Mesenchymal stem cell (in vitro differentiated cells and primary cell): ENCODE results near the gene LRIG1.

Experiments
- DNase-seq: peaks from one replicate; pipeline ENCODE4 v3.0.0-alpha.2; 2013
- H2AFZ ChIP-seq: one replicate; pipeline ENCODE4 v1.6.1; 2013; ENCODE audit warnings: low read depth, mild to moderate bottlenecking, control low read depth, inconsistent platforms, low read length, moderate library complexity
- H2AK5ac ChIP-seq: 2 replicates; pipeline ENCODE4 v1.6.1; 2013; ENCODE audit warnings: low read length, moderate library complexity, mild to moderate bottlenecking, inconsistent platforms; ENCODE audit not compliant: severe bottlenecking
- H2BK120ac ChIP-seq: one replicate; pipeline ENCODE4 v1.6.1; 2013; ENCODE audit warnings: low read depth, mild to moderate bottlenecking, inconsistent platforms, low read length, moderate library complexity
- H2BK12ac ChIP-seq, 2 experiments: one replicate each; pipeline ENCODE4 v1.6.1; 2013; ENCODE audit warnings: inconsistent platforms in 2 of 2, low read length in 2 of 2, mild to moderate bottlenecking in 2 of 2, moderate library complexity in 2 of 2, control low read depth in 1 of 2
- H2BK15ac ChIP-seq: one replicate; pipeline ENCODE4 v1.6.1; 2013; ENCODE audit warnings: mild to moderate bottlenecking, low read depth, inconsistent platforms; ENCODE audit not compliant: poor library complexity, severe bottlenecking
- H2BK5ac ChIP-seq: 2 replicates; pipeline ENCODE4 v1.6.1; 2013; ENCODE audit warnings: low read depth, mild to moderate bottlenecking, low read length, control low read depth, inconsistent platforms; ENCODE audit not compliant: poor library complexity, severe bottlenecking
- H3K14ac ChIP-seq, 2 experiments: one replicate each; pipeline ENCODE4 v1.6.1; 2013; ENCODE audit warnings: inconsistent platforms in 2 of 2, low read length in 2 of 2, control low read depth in 1 of 2, mild to moderate bottlenecking in 1 of 2, moderate library complexity in 1 of 2
- H3K18ac ChIP-seq, 2 experiments: one replicate each; pipeline ENCODE4 v1.6.1; 2013; ENCODE audit warnings: inconsistent platforms in 2 of 2, low read length in 2 of 2, control low read depth in 1 of 2, low read depth in 1 of 2, mild to moderate bottlenecking in 1 of 2
- H3K23ac ChIP-seq, 2 experiments: one replicate each; pipeline ENCODE4 v1.6.1; 2013; ENCODE audit warnings: inconsistent platforms in 2 of 2, low read length in 2 of 2, mild to moderate bottlenecking in 2 of 2, moderate library complexity in 2 of 2, control low read depth in 1 of 2
- H3K27ac ChIP-seq: 2 replicates; pipeline ENCODE4 v1.5.1; 2013; ENCODE audit warnings: mild to moderate bottlenecking, moderate library complexity, low read length, control low read depth, inconsistent platforms; ENCODE audit not compliant: poor library complexity, severe bottlenecking
- H3K27me3 ChIP-seq, 2 experiments: 2 replicates each; pipeline versions ENCODE4 v1.6.1 to v1.7.0; 2013; ENCODE audit warnings: low read length in 2 of 2, mild to moderate bottlenecking in 2 of 2, moderate library complexity in 2 of 2, control low read depth in 1 of 2, inconsistent platforms in 1 of 2; ENCODE audit not compliant: control insufficient read depth in 1 of 2, insufficient read depth in 1 of 2
- H3K36me3 ChIP-seq, 2 experiments: 2 replicates each; pipeline versions ENCODE4 v1.6.1 to v1.7.0; 2013; ENCODE audit warnings: low read length in 2 of 2, control low read depth in 1 of 2, inconsistent platforms in 1 of 2, low read depth in 1 of 2, mild to moderate bottlenecking in 1 of 2; ENCODE audit not compliant: insufficient read depth in 2 of 2, control insufficient read depth in 1 of 2
- H3K4ac ChIP-seq, 2 experiments: one replicate each; pipeline ENCODE4 v1.6.1; 2013; ENCODE audit warnings: inconsistent platforms in 2 of 2, low read length in 2 of 2, mild to moderate bottlenecking in 2 of 2, moderate library complexity in 2 of 2, control low read depth in 1 of 2, low read depth in 1 of 2
- H3K4me1 ChIP-seq: 2 replicates; pipeline ENCODE4 v1.6.1; 2013; ENCODE audit warnings: low read depth, low read length, control low read depth; ENCODE audit not compliant: control insufficient read depth, insufficient read depth
- H3K4me2 ChIP-seq: 2 replicates; pipeline ENCODE4 v1.6.1; 2013; ENCODE audit warnings: low read length, mild to moderate bottlenecking, inconsistent platforms; ENCODE audit not compliant: poor library complexity, severe bottlenecking
- H3K4me3 ChIP-seq, 2 experiments: 2 replicates each; pipeline versions ENCODE4 v1.5.1 to v1.7.0; 2013; ENCODE audit warnings: low read length in 2 of 2, mild to moderate bottlenecking in 2 of 2, control low read depth in 1 of 2, low read depth in 1 of 2; ENCODE audit not compliant: insufficient read depth in 1 of 2
- H3K79me1 ChIP-seq: replicated peaks from 2 replicates; pipeline ENCODE4 v1.6.1; 2013; ENCODE audit warnings: mild to moderate bottlenecking, control low read depth, low read length, inconsistent platforms; ENCODE audit not compliant: poor library complexity, severe bottlenecking
- H3K9ac ChIP-seq: 2 replicates; pipeline ENCODE4 v1.7.0; 2013; ENCODE audit warnings: mild to moderate bottlenecking, low read length, moderate library complexity
- H3K9me3 ChIP-seq: 2 replicates; pipeline ENCODE4 v1.7.0; 2013; ENCODE audit warnings: mild to moderate bottlenecking, low read length; ENCODE audit not compliant: control insufficient read depth
- H4K8ac ChIP-seq: one replicate; pipeline ENCODE4 v1.6.1; 2013; ENCODE audit warnings: inconsistent platforms, mild to moderate bottlenecking, low read length, moderate library complexity
- H4K91ac ChIP-seq: one replicate; pipeline ENCODE4 v1.6.1; 2013; ENCODE audit warnings: mild to moderate bottlenecking, low read length, inconsistent platforms
- WGBS: methylation state at CpG from one replicate; pipeline ENCODE4 v1.1.7; 2013; ENCODE audit warnings: mixed read lengths; 5-methylcytosine and 5-hydroxymethylcytosine counted together

LRIG1 gene

GRCh38 chr3:66470956-66471686 lies 29.7 kb downstream of the LRIG1 start:
- no peak overlapping the region for H2BK120ac ChIP-seq
- H3K4ac ChIP-seq: peak overlapping the region in 1 of 2 experiments; percentile 77
- H2BK15ac ChIP-seq: no peak overlapping the region
- H3K9ac ChIP-seq: no peak overlapping the region
- peaks cover 12% of the 10 kb centered on the region for H3K4me1 ChIP-seq
- H3K79me1 ChIP-seq: peaks cover 4% of the 10 kb centered on the region
- H2AK5ac ChIP-seq: no peak overlapping the region
- no peak overlapping the region for H2BK5ac ChIP-seq
- H3K27me3 ChIP-seq: no peaks in the 10 kb centered on the region
- no peaks in the 10 kb centered on the region for H3K36me3 ChIP-seq
- no peak overlapping the region for H4K91ac ChIP-seq
- no peak overlapping the region for H3K14ac ChIP-seq
- H3K18ac ChIP-seq: peak overlapping the region; percentile 4 to 6
- H3K4me3 ChIP-seq: no peak overlapping the region
- H2AFZ ChIP-seq: no peak overlapping the region
- H3K27ac ChIP-seq: no peak overlapping the region
- no peak overlapping the region for H3K23ac ChIP-seq
- whole genome bisulfite sequencing: 95% methylated on average over 9 of the region's 10 CpGs
- no peak overlapping the region for H4K8ac ChIP-seq
- DNase-seq: no peak
- H3K9me3 ChIP-seq: no peaks in the 10 kb centered on the region
- no peak overlapping the region for H3K4me2 ChIP-seq
- peak overlapping the region; percentile 50 to 75 for H2BK12ac ChIP-seq

GRCh38 chr3:66470285-66470684 lies 30.5 kb downstream of the LRIG1 start:
- Histone ChIP-seq H2BK5ac (no peak overlapping the region), H3K9me3 (no peaks in the 10 kb centered on the region), H3K4me1 (peaks cover 11% of the 10 kb centered on the region), H2AFZ (no peak overlapping the region), H2BK12ac (peak overlapping the region in 1 of 2 experiments; percentile 87), H3K4ac (no peak overlapping the region), H3K23ac (no peak overlapping the region), H2AK5ac (no peak overlapping the region), H3K79me1 (peaks cover 5% of the 10 kb centered on the region), H3K14ac (no peak overlapping the region), H3K18ac (peak overlapping the region in 1 of 2 experiments; percentile 18), H3K4me2 (no peak overlapping the region), H2BK15ac (no peak overlapping the region), H3K36me3 (no peaks in the 10 kb centered on the region), H3K27me3 (no peaks in the 10 kb centered on the region), H4K8ac (no peak overlapping the region), H4K91ac (no peak overlapping the region), H3K27ac (no peak overlapping the region), H3K9ac (no peak overlapping the region), H3K4me3 (no peak overlapping the region), H2BK120ac (no peak overlapping the region)
- 67% methylated on average over 5 of the region's 5 CpGs for WGBS
- no peak for DNase-seq

GRCh38 chr3:66469220-66469640 lies 31.6 kb downstream of the LRIG1 start:
- Histone ChIP-seq H2AK5ac (no peak overlapping the region), H3K9me3 (no peaks in the 10 kb centered on the region), H2AFZ (no peak overlapping the region), H3K4me2 (no peak overlapping the region), H4K8ac (no peak overlapping the region), H3K27ac (no peak overlapping the region), H3K4me1 (peaks cover 9% of the 10 kb centered on the region), H3K4me3 (no peak overlapping the region), H2BK15ac (no peak overlapping the region), H2BK120ac (no peak overlapping the region), H2BK5ac (no peak overlapping the region), H3K9ac (no peak overlapping the region), H2BK12ac (no peak overlapping the region), H3K23ac (no peak overlapping the region), H3K4ac (no peak overlapping the region), H3K27me3 (no peaks in the 10 kb centered on the region), H3K14ac (no peak overlapping the region), H3K79me1 (peaks cover 8% of the 10 kb centered on the region), H3K36me3 (no peaks in the 10 kb centered on the region), H4K91ac (no peak overlapping the region), H3K18ac (no peak overlapping the region)
- peak; percentile 58 for DNase-seq
- WGBS: 81% methylated on average over 4 of the region's 4 CpGs

GRCh38 chr3:66467996-66468735 lies 32.7 kb downstream of the LRIG1 start:
- H3K14ac ChIP-seq: peak overlapping the region in 1 of 2 experiments; percentile 22
- no peak overlapping the region for H2BK12ac ChIP-seq
- WGBS: 68% methylated on average over 9 of the region's 10 CpGs
- H3K4me2 ChIP-seq: no peak overlapping the region
- H2AK5ac ChIP-seq: no peak overlapping the region
- H3K27me3 ChIP-seq: no peaks in the 10 kb centered on the region
- H3K4ac ChIP-seq: peak overlapping the region in 1 of 2 experiments; percentile 11
- no peak overlapping the region for H3K4me3 ChIP-seq
- no peak overlapping the region for H3K9ac ChIP-seq
- H2BK5ac ChIP-seq: no peak overlapping the region
- H2BK120ac ChIP-seq: no peak overlapping the region
- peak; percentile 60 for DNase-seq
- H3K4me1 ChIP-seq: peaks cover 13% of the 10 kb centered on the region
- no peaks in the 10 kb centered on the region for H3K36me3 ChIP-seq
- no peaks in the 10 kb centered on the region for H3K9me3 ChIP-seq
- peak overlapping the region in 1 of 2 experiments; percentile 10 for H3K23ac ChIP-seq
- peak overlapping the region; percentile 41 to 44 for H3K18ac ChIP-seq
- H3K79me1 ChIP-seq: peaks cover 11% of the 10 kb centered on the region
- H4K91ac ChIP-seq: no peak overlapping the region
- no peak overlapping the region for H4K8ac ChIP-seq
- no peak overlapping the region for H2BK15ac ChIP-seq
- H3K27ac ChIP-seq: peak overlapping the region; percentile 34
- H2AFZ ChIP-seq: no peak overlapping the region
